Lower leg skin (tissue), 3 donors: ENCODE data around the gene PHTF2.

ENCODE experiments used
- POLR2A ChIP-seq, 2 donors: fragments of 450-650 bp; IDR thresholded peaks; one replicate each; pipeline ENCODE4 v1.6.1; 2016 to 2017; ENCODE audit warnings: antibody characterized with exemption in 2 of 2, mild to moderate bottlenecking in 1 of 2, moderate library complexity in 1 of 2
- TF ChIP-seq, protein P1 (sequence below), 3 donors: fragments of 450-650 bp; IDR thresholded peaks; one replicate each; pipeline ENCODE4 v1.5.1; 2016; ENCODE audit warnings: antibody characterized with exemption in 3 of 3, mild to moderate bottlenecking in 3 of 3, moderate library complexity in 2 of 3

DNA sequence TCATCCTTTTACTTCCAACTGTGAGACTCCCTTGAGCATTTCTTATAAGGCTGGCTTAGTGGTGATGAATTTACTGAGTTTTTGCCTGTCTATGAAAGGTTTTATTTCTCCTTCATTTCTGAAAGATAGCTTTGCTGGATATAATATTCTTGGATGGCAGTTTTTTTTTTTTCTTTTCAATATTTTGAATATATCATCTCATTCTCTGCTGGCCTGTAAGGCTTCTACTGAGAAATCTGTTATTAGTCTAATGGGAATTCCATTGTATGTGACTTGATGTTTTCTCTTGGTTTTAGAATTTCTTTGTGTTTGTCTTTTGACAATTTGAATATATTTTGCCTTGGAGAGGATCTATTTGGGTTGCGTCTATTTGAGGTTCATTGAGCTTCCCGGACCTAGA, 22.4 kb downstream of the PHTF2 start:
- TF ChIP-seq, protein P1, sequence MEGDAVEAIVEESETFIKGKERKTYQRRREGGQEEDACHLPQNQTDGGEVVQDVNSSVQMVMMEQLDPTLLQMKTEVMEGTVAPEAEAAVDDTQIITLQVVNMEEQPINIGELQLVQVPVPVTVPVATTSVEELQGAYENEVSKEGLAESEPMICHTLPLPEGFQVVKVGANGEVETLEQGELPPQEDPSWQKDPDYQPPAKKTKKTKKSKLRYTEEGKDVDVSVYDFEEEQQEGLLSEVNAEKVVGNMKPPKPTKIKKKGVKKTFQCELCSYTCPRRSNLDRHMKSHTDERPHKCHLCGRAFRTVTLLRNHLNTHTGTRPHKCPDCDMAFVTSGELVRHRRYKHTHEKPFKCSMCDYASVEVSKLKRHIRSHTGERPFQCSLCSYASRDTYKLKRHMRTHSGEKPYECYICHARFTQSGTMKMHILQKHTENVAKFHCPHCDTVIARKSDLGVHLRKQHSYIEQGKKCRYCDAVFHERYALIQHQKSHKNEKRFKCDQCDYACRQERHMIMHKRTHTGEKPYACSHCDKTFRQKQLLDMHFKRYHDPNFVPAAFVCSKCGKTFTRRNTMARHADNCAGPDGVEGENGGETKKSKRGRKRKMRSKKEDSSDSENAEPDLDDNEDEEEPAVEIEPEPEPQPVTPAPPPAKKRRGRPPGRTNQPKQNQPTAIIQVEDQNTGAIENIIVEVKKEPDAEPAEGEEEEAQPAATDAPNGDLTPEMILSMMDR (IDR thresholded peaks at IDR 0.05), result no peak
- no peak for TF ChIP-seq POLR2A (IDR thresholded peaks at IDR 0.05)
